GM20000 (cell line): ENCODE data around the gene PTH.

Experiments
- DNase-seq: peaks from one replicate; pipeline ENCODE4 v3.0.0; 2012; ENCODE audit warnings: low spot score
- CTCF ChIP-seq: IDR thresholded peaks from 2 replicates; pipeline ENCODE4 v1.5.1; 2012; ENCODE audit warnings: mild to moderate bottlenecking, control low read depth; ENCODE audit errors: extremely low read depth, missing control alignments

The PTH gene

GRCh38 chr11:13494051-13494450, 1.7 kb downstream of the PTH start:
- no peak for DNase-seq
- no peak for TF ChIP-seq CTCF

DNA sequence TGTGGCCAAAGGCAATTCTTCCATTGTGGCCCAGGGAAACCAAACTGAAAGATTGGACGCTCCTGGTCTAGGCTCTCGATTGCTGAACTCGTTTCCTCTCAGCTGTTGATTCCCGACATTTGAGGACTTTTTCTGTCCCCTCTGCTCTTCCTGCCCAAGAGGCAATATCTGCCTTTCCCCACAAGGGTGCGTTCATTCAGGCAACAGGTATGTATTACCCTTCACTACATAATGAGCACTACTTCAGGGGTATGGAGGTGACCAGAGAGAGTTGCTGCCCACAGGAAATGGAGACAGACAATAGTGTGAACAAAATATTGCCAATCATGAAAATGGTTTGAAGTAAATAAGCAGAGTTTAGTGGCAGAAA, 8.2 kb downstream of the PTH start:
- DNase-seq: peak; percentile 25
- TF ChIP-seq CTCF: peak; percentile 17

DNA sequence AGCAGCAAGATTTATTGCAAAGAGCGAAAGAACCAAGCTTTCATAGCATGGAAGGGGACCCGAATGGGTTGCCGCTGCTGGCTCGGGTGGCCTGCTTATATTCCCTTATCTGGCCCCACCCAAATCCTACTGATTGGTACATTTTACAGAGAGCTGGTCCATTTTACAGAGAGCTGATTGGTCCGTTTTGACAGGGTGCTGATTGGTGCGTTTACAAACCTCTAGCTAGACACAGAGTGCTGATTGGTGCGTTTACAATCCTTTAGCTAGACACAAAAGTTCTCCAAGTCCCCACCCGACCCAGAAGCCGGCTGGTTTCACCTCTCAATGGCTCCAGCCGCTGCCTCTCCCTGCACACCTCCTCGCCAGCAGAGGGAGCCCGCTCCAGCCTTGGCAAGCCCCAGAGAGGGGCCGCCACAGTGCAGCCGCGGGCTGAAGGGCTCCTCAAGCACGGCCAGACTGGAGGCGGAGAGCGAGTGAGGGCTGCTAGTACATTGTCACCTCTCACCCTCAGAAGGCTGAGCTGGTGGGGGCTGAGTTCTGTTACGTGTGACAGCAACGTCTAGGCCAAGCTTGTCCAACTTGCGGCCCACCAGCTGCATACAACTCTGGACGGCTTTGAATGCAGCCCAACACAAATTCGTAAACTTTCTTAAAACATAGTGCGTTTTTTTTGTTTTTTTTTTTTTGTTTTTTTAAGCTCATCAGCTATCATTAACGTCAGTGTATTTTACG, 8.7 kb downstream of the PTH start:
- peak; percentile 13 for DNase-seq
- TF ChIP-seq CTCF: peak; percentile 54

DNA sequence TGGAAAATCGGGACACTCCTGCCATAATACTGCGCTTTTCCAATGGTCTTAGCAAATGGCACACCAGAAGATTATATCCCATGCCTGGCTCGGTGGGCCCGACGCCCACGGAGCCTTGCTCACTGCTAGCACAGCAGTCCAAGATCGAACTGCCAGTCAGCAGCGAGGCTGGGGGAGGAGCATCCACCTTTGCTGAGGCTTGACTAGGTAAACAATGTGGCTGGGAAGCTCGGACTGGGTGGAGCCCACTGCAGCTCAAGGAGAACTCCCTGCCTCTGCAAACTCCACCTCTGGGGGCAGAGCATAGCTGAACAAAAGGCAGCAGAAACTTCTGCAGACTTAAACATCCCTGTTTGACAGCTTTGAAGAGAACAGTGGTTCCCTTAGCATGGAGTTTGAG, 15.6 kb downstream of the PTH start:
- no peak for TF ChIP-seq CTCF
- DNase-seq: no peak

DNA sequence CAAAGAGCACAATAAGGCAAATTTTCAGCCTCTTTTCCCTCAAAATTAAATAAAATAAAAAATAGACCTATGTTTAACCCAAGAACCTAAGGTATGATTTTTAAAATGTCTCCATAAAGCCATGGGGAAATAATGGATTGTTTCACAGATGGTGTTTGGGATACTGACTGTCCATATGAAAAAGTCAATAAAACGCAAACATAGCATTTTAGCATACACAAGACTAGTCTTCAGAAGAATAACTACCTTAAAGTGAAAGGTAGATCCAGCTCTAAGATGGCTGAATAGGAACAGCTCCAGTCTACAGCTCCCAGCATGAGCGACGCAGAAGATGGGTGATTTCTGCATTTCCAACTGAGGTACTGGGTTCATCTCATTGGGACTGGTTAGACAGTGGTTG, 16.1 kb downstream of the PTH start:
- no peak for TF ChIP-seq CTCF
- no peak for DNase-seq

DNA sequence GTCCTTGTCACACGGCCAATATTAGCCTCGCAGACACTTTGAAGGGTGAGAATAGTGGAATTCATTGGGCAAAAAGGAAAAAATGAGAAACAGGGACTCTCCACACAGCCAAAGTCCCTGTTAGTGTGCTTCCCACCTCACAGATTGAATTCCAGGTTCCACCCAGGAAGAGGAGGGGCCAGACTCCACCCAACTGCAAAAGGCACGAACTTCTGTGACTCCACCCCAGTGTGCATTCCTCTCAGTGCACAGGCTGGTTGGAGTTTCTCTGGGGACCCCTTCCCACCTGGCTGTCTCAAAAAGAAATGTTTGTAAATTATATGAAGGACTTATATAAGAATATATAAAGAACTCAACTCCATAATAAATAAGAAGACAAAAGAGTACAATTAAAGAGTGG, 20.7 kb downstream of the PTH start:
- no peak for TF ChIP-seq CTCF
- DNase-seq: no peak

- TF ChIP-seq CTCF: no peak
Observed at GRCh38 chr11:13473013-13473722, 22.6 kb downstream of the PTH start.

More at GRCh38 chr11:13473013-13473722, 22.6 kb downstream of the PTH start:
- no peak for DNase-seq
